ENCODE data around the gene THRSP. TPM values are rescaled to one million over a fixed set of nuclear protein-coding genes. Genes with fewer than 3 reads are reported as not detected.
"Not testable (repeated sequence)": the region's sequence is repeated elsewhere in the genome, so short reads cannot be mapped to it uniquely, and the experiment has no call there.

THRSP gene
- total RNA-seq, 4 donors from 2014 or later: not detected

- 47 to 52% methylated on average over 3 of the region's 3 CpGs for WGBS, 2 donors (ENCODE audit: low coverage in 1 of 2)
- in situ Hi-C loops (cut with MboI; ENCODE audit: low pct_ligation_motif_present in 1 of 4, low pct_unique_long_range_greater_than_20kb in 1 of 4, low sequenced_read_pairs in 3 of 4): no loop called here
These were observed 22.3 kb downstream of the THRSP start for GRCh38 chr11:78085972-78086371.

DNA sequence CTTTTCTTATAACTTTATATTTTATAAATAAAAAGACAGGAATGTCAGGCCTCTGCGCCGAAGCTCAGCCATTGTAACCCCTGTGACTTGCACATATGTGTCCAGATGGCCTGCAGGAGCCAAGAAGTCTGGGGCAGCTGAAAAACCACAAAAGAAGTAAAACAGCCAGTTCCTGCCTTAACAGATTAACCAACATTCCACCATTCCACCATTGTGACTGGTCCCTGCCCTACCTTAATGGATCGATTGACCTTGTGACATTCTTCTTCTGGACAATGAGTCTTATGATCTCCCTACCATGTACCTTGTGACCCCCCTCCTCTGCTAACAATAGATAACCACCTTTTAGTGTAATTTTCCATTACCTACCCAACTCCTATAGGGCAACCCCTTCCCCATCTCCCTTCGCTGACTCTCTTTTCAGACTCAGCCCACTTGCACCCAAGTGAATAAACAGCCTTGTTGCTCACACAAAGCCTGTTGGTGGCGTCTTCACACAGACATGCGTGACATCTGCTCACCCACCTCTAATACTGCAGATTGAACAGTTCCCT lies 22.9 kb downstream of the THRSP start:
- H3K27ac ChIP-seq; H3K36me3 ChIP-seq; H3K4me1 ChIP-seq; H3K9me3 ChIP-seq; DNase-seq; in situ Hi-C loops (cut with MboI; ENCODE audit: low pct_ligation_motif_present in 1 of 4, low pct_unique_long_range_greater_than_20kb in 1 of 4, low sequenced_read_pairs in 3 of 4); H3K4me3 ChIP-seq; intact Hi-C loops (cut with DNase I; ENCODE audit: low total_unique reads); H3K27me3 ChIP-seq: not testable (repeated sequence)
- WGBS, 2 donors (ENCODE audit: low coverage in 1 of 2): 86 to 89% methylated on average over 2 to 6 of the region's 6 CpGs

More at GRCh38 chr11:78085972-78086371, 22.3 kb downstream of the THRSP start:
- Histone ChIP-seq H3K36me3 (no peaks in the 10 kb centered on the region), H3K9me3 (no peaks in the 10 kb centered on the region), H3K4me3 (no peak overlapping the region), H3K27me3 (no peaks in the 10 kb centered on the region), H3K4me1 (no peaks in the 10 kb centered on the region), H3K27ac (no peak overlapping the region)
- intact Hi-C loops (cut with DNase I; ENCODE audit: low total_unique reads): no loop called here
- TF ChIP-seq POLR2AphosphoS5 (IDR thresholded peaks at IDR 0.05) (no peak), CTCF (IDR thresholded peaks at IDR 0.05) (no peak), POLR2A (IDR thresholded peaks at IDR 0.05) (no peak), EP300 (IDR thresholded peaks at IDR 0.05; ENCODE audit: low read depth) (no peak)
- no peak for DNase-seq

GRCh38 chr11:78094250-78094649 lies 30.6 kb downstream of the THRSP start:
- DNase-seq: no peak
- intact Hi-C loops (cut with DNase I; ENCODE audit: low total_unique reads): no loop called here
- Histone ChIP-seq H3K4me3 (no peak overlapping the region), H3K4me1 (peaks cover 0 to 3% (median 0%) of the 10 kb centered on the region in 4 donors), H3K36me3 (peaks cover 0 to 8% (median 0%) of the 10 kb centered on the region in 4 donors), H3K27me3 (no peaks in the 10 kb centered on the region), H3K27ac (no peak overlapping the region), H3K9me3 (no peaks in the 10 kb centered on the region)
- in situ Hi-C loops (cut with MboI; ENCODE audit: low pct_ligation_motif_present in 1 of 4, low pct_unique_long_range_greater_than_20kb in 1 of 4, low sequenced_read_pairs in 3 of 4): no loop called here
- WGBS, 2 donors (ENCODE audit: low coverage in 1 of 2): 72% methylated on average over 2 of the region's 2 CpGs; no CpG with 5 or more reads in 1 of the 2 donors
- TF ChIP-seq POLR2AphosphoS5 (IDR thresholded peaks at IDR 0.05) (no peak), CTCF (IDR thresholded peaks at IDR 0.05) (no peak), EP300 (IDR thresholded peaks at IDR 0.05; ENCODE audit: low read depth) (no peak), POLR2A (IDR thresholded peaks at IDR 0.05) (no peak)

DNA sequence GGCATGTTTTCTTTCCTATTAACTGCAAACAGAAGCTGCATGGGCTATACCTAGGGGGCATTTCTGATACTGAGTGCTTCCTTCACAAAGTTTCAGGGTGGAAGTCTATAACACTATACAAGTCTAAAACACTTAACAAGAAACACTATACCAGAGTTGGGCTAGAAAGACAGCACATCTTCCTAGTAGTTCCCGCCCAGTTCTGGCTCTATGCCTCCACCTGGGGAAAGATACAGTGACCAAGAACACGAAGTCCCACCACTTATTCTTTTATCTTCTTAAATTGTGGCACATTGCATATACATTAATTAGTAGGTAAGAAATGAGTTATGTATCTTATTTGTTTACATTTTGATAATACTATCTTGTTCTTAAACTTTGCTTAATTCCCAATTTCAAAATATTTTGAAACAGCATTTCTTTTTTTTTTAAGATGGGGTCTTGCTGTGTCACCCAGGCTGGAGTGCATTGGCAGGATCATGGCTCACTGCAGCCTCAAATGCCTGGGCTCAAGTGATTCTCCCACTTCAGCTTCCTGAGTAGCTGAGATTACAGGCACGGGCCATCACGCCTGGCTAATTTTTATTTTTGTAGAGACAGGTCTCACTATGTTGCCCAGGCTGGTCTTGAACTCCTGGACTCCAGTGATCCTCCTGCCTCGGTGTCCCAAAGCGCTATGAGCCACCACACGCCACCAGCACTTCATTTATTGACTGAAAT lies 34.2 kb downstream of the THRSP start:
- no peaks in the 10 kb centered on the region for H3K9me3 ChIP-seq
- WGBS, 2 donors (ENCODE audit: low coverage in 1 of 2): 80 to 95% methylated on average over 4 to 7 of the region's 7 CpGs
- TF ChIP-seq EP300 (IDR thresholded peaks at IDR 0.05; ENCODE audit: low read depth) (no peak), POLR2AphosphoS5 (IDR thresholded peaks at IDR 0.05) (no peak), POLR2A (IDR thresholded peaks at IDR 0.05) (no peak), CTCF (IDR thresholded peaks at IDR 0.05) (no peak)
- no peaks in the 10 kb centered on the region for H3K27me3 ChIP-seq
- no peak for DNase-seq
- H3K36me3 ChIP-seq: peaks cover 0 to 8% (median 4%) of the 10 kb centered on the region in 4 donors
- in situ Hi-C loops (cut with MboI; ENCODE audit: low pct_ligation_motif_present in 1 of 4, low pct_unique_long_range_greater_than_20kb in 1 of 4, low sequenced_read_pairs in 3 of 4) (no loop called here), intact Hi-C loops (cut with DNase I; ENCODE audit: low total_unique reads) (no loop called here)
- H3K27ac ChIP-seq: no peak overlapping the region
- H3K4me1 ChIP-seq: no peaks in the 10 kb centered on the region
- no peak overlapping the region for H3K4me3 ChIP-seq
